H1 (cell line): ENCODE results near the gene MVK. TPM values are rescaled to one million over a fixed set of nuclear protein-coding genes. Genes with fewer than 3 reads are reported as not detected.

Experiments
- ASH2L ChIP-seq: fragments of 200-600, 300-600 bp; sonication (generic); IDR thresholded peaks from one replicate; pipeline ENCODE4 v1.7.1; 2017; ENCODE audit warnings: low read length
- BACH1 ChIP-seq: IDR thresholded peaks from 2 replicates; pipeline ENCODE4 v1.6.1; 2012; ENCODE audit warnings: low read length, improper control_type of control experiment
- CBX8 ChIP-seq: fragments of 300-800, 300-1000 bp; sonication (generic); IDR thresholded peaks from 2 replicates; pipeline ENCODE4 v1.7.1; 2016; ENCODE audit warnings: low read depth, low read length, borderline replicate concordance
- EZH2 ChIP-seq: fragments of 200-600 bp; sonication (generic); IDR thresholded peaks from 2 replicates; pipeline ENCODE4 v1.7.1; 2012; ENCODE audit warnings: low read depth, mild to moderate bottlenecking, moderate library complexity, low read length, inconsistent platforms; ENCODE audit not compliant: severe bottlenecking
- FOSL1 ChIP-seq: IDR thresholded peaks from 2 replicates; pipeline ENCODE4 v1.6.1; 2011; ENCODE audit warnings: mild to moderate bottlenecking, low read depth, low read length, moderate library complexity; ENCODE audit not compliant: insufficient read depth
- HDAC6 ChIP-seq: IDR thresholded peaks from one replicate; pipeline ENCODE4 v1.7.1; 2012; ENCODE audit warnings: low read depth, mild to moderate bottlenecking, inconsistent platforms, low read length, moderate library complexity
- KDM1A ChIP-seq: fragments of 200-600, 300-600 bp; sonication (generic); IDR thresholded peaks from 2 replicates; pipeline ENCODE4 v1.7.1; 2016; ENCODE audit warnings: mild to moderate bottlenecking, low read length, borderline replicate concordance
- PHF8 ChIP-seq: fragments of 200-600 bp; sonication (generic); conservative IDR thresholded peaks from 2 replicates; pipeline ENCODE4 v1.7.1; 2012; ENCODE audit warnings: low read depth, mild to moderate bottlenecking, inconsistent platforms, low read length, moderate library complexity
- SAP30 ChIP-seq: fragments of 300-600 bp; sonication (generic); IDR thresholded peaks from 2 replicates; pipeline ENCODE4 v1.7.1; 2012; ENCODE audit warnings: low read length, moderate library complexity, mild to moderate bottlenecking, inconsistent platforms; ENCODE audit not compliant: insufficient read depth, insufficient replicate concordance
- polyA plus RNA-seq, 7 experiments: library from polyadenylated mRNA; depleted of rRNA in 3 of 7; stranded (reverse) in 5 of 7; unstranded in 2 of 7; fragments of >200 nt in 5 of 7; fragments of 200-250 nt in 2 of 7; gene quantifications; 1 replicate in 5 of 7; 2 replicates in 1 of 7; 4 replicates in 1 of 7; pipeline versions ENCODE4 v1.2.1 to v1.2.3, GENCODE V29; 2011 to 2013; ENCODE audit warnings: missing spikeins in 2 of 7, mixed read lengths in 2 of 7
- total RNA-seq: library from RNA; stranded (reverse); fragmentation: NEBNext Ultra II Directional; extraction: Animal tissue kit (Norgen Biotek cat#: 25700); gene quantifications from 2 replicates; pipeline ENCODE4 v1.2.1, GENCODE V29; 2021
- TF ChIP-seq, protein P1 (sequence below): IDR thresholded peaks from 2 replicates; pipeline ENCODE4 v1.6.1; 2012; ENCODE audit warnings: inconsistent platforms

Gene MVK
- total and polyA plus RNA-seq, 2 of the 8 experiments (the other 6 are each of a cell fraction or from before 2014, with no cell fraction given): 15.7 to 20.9 TPM

DNA sequence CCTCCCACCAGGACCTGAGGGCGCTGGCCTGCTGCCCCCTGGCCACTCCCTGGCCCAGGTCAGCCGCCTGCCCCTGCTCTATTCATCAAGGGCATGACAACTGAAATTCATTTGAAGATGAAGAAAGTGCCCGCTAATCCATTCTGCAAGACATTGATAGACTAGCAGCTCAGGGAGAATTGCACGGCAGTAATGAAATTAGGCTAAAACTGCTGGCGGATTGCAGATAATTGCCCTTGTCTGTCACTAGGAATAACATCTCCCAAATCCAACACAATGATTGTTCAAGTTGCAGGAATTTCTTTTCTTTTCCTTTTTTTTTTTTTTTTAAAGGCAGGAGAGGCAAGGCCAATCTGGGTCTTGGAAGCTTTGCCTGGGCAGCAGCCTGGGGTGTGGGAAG lies 44.5 kb downstream of the MVK start (continued):
- TF ChIP-seq, protein P1, sequence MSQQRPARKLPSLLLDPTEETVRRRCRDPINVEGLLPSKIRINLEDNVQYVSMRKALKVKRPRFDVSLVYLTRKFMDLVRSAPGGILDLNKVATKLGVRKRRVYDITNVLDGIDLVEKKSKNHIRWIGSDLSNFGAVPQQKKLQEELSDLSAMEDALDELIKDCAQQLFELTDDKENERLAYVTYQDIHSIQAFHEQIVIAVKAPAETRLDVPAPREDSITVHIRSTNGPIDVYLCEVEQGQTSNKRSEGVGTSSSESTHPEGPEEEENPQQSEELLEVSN: no peak
- TF ChIP-seq SAP30 (no peak), FOSL1 (no peak), ASH2L (no peak), HDAC6 (no peak), EZH2 (no peak), BACH1 (no peak), CBX8 (no peak), KDM1A (no peak), PHF8 (no peak)
- TF ChIP-seq, all 59 proteins: peak for 0
